Measurements from ENCODE around the gene ELOVL7. TPM values are rescaled to one million over a fixed set of nuclear protein-coding genes. Genes with fewer than 3 reads are reported as not detected.
"Not testable (repeated sequence)": the region's sequence is repeated elsewhere in the genome, so short reads cannot be mapped to it uniquely, and the experiment has no call there.

The ELOVL7 gene
- 0.73 TPM in 1 of 2 replicates, not detected in the other for total RNA-seq

DNA sequence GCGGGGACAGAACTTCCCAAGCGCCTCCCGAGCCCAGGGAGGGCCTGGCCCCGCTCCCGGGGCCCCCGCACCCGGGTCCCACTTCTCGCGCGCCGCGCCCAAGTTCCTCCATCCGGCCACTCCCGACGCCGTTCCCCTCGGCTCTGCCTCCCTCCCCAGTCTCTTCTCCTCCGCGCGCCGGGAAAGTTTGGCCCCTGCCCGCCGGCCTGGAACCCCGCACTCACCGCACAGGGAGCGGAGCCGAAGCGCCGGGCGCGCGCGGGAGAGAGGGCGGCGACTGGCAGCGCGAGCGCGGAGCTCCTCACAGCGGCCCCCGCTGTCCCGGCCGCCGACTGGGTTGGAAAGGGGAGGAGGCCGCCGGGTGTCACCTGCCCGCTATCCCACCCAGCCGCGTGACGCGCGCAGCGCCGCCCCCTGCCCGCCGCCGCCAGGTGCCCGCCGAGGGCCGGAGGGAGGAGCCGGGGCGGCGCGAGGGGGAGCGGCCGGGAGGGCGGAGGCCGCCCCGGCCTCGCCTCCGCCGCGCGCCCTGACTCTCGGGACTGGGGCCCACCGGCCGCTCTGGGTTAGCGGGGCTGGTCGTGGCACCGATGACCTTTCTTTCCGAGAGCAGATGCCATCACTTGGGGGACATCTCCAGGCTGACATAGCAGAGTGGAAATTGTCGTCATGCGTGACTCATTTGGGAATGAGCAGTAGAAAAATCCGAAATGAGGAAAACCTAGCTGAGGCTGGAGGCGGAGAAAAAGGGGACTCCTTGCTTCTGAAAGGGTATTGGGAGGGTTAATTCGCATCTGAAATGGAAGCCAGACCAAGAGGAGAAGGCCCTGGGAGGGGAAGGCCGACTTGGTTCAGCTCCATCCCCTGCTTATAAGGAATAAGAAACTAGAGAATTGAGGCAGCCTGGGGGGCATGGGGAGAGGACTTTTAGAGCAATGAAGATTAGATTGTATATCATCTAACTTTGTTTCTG lies at the start of gene ELOVL7:
Gene ELOVL7 (minus strand): TSS at position 334 of the 970 bp plus-strand sequence. CDS start 56,872 bp downstream, outside the sequence.
- no peak for DNase-seq (ENCODE audit: extremely low read depth, low read depth, low spot score)

DNA sequence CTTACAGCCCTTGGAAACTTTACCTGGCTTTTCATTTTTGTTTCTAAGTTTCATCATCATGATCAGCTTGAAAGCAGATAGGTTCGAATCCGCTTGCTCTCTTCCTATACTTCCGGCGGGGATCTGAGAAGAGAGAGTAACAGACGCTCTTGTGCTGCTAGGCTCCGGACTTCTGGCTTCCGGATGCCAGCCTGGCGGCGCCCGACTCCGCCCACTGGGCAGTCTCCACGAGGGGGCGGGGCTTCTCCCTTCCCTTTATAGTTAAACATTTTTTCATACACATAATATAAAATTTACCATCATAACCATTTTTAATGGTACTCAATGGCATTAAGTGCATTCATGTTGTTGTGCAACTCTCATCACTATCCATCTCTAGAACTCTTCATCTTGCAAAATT lies 49.5 kb upstream of the ELOVL7 start:
- no peak for DNase-seq (ENCODE audit: extremely low read depth, low read depth, low spot score)

DNA sequence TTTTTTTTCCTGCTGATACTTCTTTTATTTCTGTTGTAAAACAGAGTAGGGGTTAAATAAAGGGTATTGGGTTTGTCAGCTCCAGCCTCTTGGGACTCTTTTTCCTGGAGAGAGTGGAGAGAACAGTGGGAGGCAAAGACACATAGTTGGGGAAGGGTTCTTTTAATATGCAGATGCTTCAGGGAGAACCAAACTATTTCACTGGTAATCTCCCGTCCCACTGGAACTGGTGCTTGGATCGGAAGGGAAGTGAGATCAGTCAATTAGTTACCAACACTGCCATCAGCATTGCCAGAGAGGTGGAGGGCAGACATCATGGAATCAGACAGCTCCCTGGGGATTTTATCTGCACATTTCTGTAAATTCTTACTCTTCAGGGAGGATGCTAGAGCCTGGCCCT lies 47.6 kb upstream of the ELOVL7 start:
- no peak for DNase-seq (ENCODE audit: extremely low read depth, low read depth, low spot score)

DNA sequence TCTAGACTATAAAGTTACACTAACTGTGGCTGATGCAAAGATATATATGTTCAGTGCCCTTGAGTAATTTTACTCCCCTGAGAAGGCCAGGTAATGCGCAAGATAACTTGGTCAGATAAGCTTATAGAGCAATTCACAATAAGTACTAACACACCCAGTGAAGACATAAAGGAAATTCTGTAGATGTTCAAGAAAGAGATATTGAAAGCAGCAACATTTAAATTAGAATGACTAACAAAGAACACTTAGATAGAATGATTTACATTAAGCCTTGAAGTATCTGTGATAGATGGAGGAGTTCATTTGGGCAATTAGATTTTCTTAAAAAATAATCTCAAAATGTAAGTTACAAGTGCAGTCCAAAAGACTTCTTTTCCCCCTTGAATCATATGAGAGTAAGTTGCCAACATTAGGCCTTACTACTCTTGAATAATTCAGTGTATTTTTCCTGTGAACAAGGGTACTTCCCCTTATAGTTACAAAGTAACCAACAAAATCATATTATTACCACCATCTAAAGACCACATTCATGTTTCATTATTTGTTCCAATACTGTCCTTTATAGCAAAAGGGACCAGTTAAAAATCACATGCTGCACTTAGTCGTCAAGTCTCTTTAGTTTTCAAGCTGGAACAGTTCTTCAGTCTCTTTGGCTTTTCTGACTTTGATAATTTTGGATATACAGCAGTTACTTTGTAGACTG lies 44.4 kb upstream of the ELOVL7 start:
- no peak for DNase-seq (ENCODE audit: extremely low read depth, low read depth, low spot score)

DNA sequence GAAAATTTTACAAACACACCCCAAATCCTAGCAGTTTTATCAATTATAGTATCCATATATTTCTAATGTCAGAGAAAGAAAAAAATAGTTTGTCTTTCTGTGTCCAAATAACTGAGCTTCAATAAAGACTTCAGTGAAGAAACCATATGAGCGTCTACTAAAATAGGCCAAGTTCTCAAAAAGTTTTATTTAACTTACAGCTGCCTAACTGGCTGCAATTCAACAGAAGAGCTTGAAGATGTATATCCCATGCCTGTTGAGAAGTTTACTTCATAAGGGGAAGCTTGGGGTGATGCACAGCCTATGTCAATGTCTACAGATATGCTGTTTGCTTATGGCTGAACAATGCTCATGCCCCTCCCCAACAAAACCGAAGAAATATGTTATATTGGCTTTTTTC lies 43.7 kb upstream of the ELOVL7 start:
- no peak for DNase-seq (ENCODE audit: extremely low read depth, low read depth, low spot score)

DNA sequence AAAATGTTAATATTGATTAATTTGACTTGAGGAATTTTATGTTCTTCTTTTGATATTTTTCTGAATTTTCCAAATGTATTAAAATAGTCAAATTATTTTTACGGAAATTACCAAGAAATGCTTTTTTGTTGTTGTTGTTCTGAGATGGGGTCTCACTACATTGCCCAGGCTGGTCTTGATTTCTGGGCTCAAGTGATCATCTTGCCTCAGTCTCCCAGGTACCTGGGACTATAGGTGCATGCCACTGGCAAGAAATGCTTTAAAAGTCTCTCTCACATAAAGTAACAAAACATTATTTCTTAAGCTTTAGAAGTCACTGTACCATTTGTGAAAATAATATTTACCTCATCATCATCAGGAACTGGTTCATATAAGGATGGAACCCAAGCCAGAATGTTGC lies 43.0 kb upstream of the ELOVL7 start:
- no peak for DNase-seq (ENCODE audit: extremely low read depth, low read depth, low spot score)

DNA sequence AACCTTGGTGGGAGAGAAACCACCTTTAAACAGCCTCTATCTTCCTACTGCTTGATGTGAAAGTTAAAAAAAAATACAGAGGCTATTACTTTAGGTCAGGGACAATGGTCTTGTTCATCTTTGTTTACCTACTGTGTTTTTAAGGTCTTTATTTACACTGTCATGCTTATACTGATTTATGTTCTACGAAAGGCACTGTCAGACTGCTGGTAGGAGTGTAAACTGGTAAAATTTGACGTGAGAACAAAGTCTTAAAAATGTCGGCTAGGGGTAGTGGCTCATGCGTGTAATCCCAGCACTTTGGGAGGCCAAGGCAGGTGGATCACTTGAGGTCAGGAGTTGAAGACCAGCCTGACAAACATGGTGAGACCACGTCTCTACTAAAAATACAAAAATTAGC lies 42.1 kb upstream of the ELOVL7 start:
- no peak for DNase-seq (ENCODE audit: extremely low read depth, low read depth, low spot score)

DNA sequence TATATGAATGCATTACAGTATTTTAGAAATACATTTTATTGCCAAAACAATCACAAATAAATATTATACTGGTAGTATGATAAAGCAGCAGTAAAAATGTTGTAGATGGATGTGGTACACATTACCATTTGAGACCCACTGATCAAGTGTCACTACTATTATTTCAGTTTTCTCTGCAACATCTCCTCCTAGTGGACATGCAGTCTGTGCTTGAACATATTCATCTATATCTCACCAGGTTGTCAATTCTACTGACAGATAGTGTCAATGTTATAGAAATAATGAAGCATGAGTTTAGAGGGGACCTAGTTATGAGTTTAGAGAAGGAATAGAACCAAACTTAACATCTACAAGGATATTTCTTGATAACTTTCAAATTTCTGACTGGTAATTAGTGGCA lies 39.2 kb upstream of the ELOVL7 start:
- DNase-seq (ENCODE audit: extremely low read depth, low read depth, low spot score), result no peak

DNA sequence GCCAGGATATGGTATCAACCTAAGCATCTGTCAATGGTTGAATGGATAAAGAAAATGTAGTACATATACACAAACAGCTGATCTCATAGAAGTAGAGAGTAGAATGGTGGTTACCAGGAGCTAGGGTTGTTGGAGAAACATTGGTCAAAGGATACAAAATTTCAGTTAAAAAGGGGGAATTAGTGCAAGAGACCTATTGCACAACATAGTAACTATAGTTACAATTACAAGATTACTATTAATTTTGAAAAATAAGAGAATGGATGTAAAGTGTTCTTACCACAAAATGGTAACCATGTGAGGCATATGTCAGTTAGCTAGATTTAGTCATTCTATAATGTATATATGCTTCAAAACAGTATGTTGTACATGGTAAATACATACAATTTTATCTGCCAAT lies 28.8 kb upstream of the ELOVL7 start:
- DNase-seq (ENCODE audit: extremely low read depth, low read depth, low spot score), result no peak

DNA sequence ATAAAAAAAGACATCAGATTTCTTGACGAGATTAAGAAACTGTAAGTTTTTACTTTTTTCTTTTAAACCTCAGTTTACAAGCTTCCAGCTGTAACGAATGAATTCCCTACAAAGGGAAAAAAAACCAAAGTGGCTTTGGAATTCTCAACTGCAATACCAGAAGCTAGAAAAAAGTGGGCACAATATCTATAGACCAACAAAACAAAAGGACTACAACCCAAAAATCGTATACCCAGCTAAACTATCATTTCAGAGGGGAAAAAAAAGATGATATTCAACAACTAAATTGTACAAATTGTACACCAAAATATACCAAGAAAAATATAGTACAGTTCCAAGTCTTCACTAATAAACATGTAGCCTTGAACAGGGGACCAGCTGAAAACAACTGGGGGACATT lies 26.8 kb upstream of the ELOVL7 start:
- DNase-seq (ENCODE audit: extremely low read depth, low read depth, low spot score), result no peak

DNA sequence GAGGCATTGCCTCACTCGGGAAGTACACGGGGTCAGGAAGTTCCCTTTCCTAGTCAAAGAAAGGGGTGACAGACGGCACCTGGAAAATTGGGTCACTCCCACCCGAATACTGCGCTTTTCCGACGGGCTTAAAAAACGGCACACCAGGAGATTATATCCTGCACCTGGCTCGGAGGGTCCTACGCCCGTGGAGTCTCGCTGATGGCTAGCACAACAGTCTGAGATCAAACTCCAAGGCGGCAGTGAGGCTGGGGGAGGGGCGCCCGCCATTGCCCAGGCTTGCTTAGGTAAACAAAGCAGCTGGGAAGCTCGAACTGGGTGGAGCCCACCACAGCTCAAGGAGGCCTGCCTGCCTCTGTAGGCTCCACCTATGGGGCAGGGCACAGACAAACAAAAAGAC lies 16.5 kb upstream of the ELOVL7 start:
- DNase-seq (ENCODE audit: extremely low read depth, low read depth, low spot score), result not testable (repeated sequence)

DNA sequence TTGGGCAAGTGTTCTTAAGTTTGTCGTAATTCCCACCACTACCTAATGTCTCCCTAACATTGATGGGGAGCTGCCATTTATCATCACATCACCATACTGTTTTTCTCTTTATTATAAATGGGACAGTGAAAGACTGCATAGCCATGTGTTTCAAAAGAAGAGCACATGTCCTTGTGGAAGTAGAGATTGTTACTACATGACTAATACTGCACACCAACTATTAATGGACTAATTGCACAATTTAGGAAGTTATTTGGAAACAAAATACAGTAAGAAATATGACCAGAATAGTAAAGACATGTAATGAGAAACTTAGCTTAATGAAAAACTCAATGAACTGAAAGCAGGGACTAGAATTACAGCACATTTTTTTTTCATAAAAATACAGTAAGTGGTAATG lies 12.0 kb upstream of the ELOVL7 start:
- DNase-seq (ENCODE audit: extremely low read depth, low read depth, low spot score), result no peak

DNA sequence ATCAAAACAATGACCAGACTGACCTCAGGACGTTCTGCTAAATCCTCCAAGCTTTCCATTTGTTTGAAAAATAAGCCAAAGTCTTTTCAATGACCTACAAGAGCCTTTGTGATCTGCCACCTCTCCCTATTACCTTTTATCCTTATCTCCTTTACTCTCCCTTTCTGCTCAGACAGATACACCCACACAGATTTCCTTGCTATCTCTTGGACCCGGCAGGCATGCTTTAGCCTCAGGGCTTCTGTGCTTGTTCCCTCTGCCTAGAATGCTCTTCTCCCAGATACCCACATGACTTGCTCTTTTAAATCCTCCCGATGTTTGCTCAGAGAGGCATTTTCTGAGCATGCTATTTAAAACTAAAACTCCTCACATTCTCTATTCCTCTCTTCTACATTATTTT lies 8.9 kb upstream of the ELOVL7 start:
- no peak for DNase-seq (ENCODE audit: extremely low read depth, low read depth, low spot score)

DNA sequence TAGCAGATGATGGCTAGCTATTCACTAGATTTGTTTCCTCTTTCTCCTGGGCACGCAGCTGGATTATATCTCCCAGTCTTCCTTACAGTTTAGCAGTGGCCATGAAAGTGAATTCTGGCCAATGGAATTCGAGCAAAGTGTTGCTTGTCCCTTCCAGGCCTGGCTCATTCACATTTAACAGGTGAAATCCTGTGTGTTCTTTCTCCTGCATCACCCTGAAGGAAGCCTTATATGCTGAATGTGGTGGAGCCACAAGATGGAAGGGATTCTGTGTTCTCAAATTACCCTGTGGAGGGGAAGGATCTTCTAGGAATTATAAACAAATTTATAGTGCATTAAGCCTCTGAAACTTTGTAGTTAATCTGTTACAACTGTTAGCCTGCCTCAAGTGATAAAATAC lies 8.2 kb upstream of the ELOVL7 start:
- no peak for DNase-seq (ENCODE audit: extremely low read depth, low read depth, low spot score)

DNA sequence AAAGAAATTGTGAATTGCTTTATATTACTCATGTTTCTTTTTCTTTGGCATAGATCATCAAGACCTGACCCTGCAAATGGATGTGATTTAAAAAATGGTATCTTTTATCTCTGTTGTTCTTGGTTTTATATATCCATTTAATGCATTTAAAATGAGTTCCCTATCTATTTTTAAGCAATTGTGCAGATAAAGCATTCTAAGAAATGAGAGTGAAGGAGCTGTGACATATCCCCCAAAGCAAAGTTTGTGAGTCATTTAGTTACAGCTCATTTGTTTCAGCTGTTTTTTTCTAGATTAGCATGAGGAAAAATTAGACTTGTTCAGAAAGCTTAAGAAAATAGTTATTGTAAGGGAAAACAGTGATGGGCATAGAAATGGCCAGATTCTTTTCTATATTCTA lies 7.6 kb upstream of the ELOVL7 start:
- no peak for DNase-seq (ENCODE audit: extremely low read depth, low read depth, low spot score)

DNA sequence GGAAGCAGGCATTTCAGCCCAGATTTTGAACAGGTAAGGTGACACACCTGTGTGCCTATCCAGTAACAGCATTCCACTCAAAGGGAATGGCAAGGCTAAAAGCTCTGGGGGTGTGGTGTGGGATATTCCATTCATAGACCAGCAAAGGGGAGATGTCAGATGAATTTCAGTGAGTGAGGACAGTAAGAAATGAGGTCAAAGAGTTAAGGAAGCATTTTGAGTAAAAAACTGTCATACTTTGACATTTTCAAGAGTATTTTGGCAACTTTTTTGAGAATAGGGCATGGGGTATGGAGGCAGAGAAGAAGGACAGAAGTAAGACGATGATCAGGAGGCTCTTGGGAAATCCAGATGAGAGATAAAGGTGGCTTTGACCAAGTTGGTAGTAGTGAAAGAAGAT lies 2.2 kb upstream of the ELOVL7 start:
- no peak for DNase-seq (ENCODE audit: extremely low read depth, low read depth, low spot score)

DNA sequence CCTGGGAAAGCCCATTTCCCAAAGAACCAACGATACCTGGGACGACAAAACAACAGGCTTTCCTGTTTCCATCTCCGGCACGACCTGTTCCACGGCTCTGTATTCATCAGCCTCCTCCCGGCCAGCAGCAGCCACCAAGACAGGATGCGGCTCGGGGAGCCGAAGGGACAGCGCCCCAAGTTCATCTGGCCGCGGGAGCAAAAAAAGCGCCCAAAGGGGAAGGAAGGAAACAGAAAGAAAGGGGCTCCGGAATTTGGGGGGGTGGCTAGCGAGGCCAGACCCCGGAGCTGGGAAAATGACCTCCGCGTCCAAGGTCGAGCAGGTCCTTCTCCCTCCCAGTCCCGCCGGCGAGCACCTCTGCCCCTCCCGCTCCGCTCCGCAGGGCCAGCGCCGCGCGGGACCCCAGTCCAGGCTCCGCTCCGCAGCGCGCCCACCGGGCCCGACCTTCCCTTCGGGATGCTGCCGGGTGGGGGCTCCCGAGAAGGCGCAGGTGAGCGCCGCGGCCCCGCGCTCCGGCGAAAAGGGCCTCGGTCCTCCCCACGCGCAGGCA lies 608 bp downstream of the ELOVL7 start:
- no peak for DNase-seq (ENCODE audit: extremely low read depth, low read depth, low spot score)

DNA sequence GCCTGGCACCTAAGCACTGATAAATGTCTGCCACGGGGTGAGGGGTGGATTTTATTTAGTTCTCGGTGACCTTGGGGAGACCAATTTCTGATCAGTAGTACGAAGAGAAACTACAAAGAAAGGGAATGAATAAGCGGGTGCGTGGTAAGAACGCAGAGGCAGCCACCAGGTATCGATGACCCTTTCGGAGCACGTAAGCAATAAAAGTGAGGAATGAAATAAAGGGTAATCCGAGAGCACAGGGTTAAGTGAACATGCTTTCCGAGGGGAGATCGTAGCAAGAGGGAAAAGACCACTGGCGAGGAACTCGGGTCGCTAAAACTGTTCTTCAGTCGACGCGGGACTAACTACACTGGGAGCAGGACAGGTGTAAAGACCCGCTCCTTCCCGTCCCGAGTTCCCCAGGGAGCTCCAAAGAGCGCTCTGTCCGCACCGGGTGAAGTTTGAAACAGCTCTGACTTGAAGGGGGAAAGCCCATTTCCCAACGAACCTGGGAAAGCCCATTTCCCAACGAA lies 1.1 kb downstream of the ELOVL7 start:
- no peak for DNase-seq (ENCODE audit: extremely low read depth, low read depth, low spot score)

DNA sequence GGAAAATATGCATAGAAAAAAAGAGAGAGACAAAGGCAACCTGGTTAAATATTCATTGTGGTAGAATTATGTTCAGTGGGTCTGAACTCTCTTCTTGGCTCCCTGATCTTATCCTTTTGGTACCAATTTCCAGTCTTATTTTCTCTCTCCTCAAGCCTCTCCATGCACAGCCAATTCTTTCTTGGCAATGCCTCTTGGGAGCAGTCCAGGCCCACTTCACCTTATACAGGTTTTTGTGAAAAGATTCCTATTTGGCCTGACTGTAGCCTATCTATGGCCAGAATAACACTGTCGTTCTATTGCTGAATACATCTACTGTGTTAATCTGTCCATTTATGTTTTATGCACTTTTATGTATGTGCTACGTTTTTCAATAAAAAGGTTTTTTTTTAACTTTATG lies 2.7 kb downstream of the ELOVL7 start:
- no peak for DNase-seq (ENCODE audit: extremely low read depth, low read depth, low spot score)

DNA sequence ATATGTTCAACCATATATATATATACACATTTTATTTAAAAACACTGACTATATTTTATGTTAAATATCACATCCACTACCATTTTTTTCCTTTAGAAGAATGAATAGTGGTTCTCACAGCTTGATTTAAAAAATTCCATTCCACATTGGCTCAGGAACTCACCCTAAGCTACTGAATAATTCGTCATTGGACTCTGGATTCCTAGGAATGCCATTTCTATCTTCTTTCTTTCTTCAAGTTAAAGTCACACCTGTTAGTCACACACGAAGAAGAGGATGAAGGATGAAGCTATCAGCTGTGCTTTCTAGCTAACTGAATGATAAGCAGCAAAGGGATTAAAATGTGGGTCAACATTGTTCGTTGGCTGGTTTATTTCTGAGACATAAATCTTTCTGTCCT lies 7.9 kb downstream of the ELOVL7 start:
- no peak for DNase-seq (ENCODE audit: extremely low read depth, low read depth, low spot score)

DNA sequence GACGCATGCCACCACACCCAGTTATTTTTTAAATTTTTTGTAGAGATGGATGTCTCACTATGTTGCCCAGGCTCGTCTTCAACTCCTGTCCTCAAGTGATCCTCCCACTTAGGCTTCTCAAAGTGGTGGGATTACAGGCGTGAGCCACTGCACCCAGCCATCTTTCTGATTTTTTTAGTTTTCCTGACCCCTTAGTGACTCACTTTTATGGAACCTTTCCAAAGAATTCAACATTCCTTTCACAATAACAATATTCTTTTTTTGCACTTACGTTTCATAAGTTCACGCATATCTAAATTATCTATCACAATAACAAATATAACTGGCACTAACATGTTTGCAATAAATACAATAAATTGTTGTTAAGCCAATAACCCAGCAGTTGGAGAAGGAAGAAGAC lies 8.5 kb downstream of the ELOVL7 start:
- DNase-seq (ENCODE audit: extremely low read depth, low read depth, low spot score), result no peak

DNA sequence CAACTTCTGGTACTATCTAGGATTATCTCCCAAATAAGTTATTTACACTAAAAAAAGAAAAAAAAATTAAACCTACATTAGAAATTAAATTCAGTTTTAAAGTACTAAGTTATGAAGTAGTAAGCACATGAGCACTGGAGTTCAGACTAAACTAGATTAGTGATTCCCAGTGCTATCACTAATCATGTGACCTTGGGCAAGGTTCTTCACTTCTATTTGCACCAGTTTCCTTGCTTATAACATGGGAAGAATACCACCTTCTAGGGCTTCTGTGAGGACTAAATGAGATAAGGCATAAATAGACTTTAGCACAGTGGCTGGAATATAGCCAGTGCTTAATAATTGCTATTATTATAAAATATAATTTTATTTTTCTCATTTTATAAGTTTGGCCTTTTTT lies 10.5 kb downstream of the ELOVL7 start:
- DNase-seq (ENCODE audit: extremely low read depth, low read depth, low spot score), result no peak

Measured in glomerular endothelial cell (primary cell).